ENCODE data around the gene APBA2.

- no peak for TF ChIP-seq POLR2A (IDR thresholded peaks at IDR 0.05; ENCODE audit: low read length)
- no peak for TF ChIP-seq GATA1 (IDR thresholded peaks at IDR 0.05; ENCODE audit: low read depth, low read length)
These were observed 241.2 kb downstream of the APBA2 start for GRCh38 chr15:29126821-29127461.
